Muscle layer of duodenum (tissue), 2 donors: ENCODE data around the gene NR2E3.

ENCODE experiments used
- H3K27ac ChIP-seq: one replicate; pipeline ENCODE4 v1.7.0; 2013; ENCODE audit warnings: mild to moderate bottlenecking, low read length
- H3K27me3 ChIP-seq: one replicate; pipeline ENCODE4 v1.7.0; 2013; ENCODE audit warnings: low read depth, mild to moderate bottlenecking, control low read depth, low read length
- H3K36me3 ChIP-seq, 2 donors: one replicate each; pipeline ENCODE4 v1.7.0; 2013; ENCODE audit warnings: low read length in 2 of 2, control low read depth in 1 of 2, mild to moderate bottlenecking in 1 of 2; ENCODE audit not compliant: insufficient read depth in 2 of 2, control insufficient read depth in 1 of 2
- H3K4me1 ChIP-seq, 2 donors: one replicate each; pipeline ENCODE4 v1.7.0; 2013; ENCODE audit warnings: low read length in 2 of 2, mild to moderate bottlenecking in 2 of 2, control low read depth in 1 of 2, moderate library complexity in 1 of 2; ENCODE audit not compliant: insufficient read depth in 2 of 2, control insufficient read depth in 1 of 2
- H3K4me3 ChIP-seq, 2 donors: one replicate each; pipeline ENCODE4 v1.7.0; 2013; ENCODE audit warnings: low read length in 2 of 2, low read depth in 1 of 2, mild to moderate bottlenecking in 1 of 2
- H3K9me3 ChIP-seq, 2 donors: one replicate each; pipeline ENCODE4 v1.7.0; 2013; ENCODE audit warnings: low read length in 2 of 2, control low read depth in 1 of 2, mild to moderate bottlenecking in 1 of 2; ENCODE audit not compliant: control insufficient read depth in 1 of 2
- donor health status: healthy.

The NR2E3 gene

DNA sequence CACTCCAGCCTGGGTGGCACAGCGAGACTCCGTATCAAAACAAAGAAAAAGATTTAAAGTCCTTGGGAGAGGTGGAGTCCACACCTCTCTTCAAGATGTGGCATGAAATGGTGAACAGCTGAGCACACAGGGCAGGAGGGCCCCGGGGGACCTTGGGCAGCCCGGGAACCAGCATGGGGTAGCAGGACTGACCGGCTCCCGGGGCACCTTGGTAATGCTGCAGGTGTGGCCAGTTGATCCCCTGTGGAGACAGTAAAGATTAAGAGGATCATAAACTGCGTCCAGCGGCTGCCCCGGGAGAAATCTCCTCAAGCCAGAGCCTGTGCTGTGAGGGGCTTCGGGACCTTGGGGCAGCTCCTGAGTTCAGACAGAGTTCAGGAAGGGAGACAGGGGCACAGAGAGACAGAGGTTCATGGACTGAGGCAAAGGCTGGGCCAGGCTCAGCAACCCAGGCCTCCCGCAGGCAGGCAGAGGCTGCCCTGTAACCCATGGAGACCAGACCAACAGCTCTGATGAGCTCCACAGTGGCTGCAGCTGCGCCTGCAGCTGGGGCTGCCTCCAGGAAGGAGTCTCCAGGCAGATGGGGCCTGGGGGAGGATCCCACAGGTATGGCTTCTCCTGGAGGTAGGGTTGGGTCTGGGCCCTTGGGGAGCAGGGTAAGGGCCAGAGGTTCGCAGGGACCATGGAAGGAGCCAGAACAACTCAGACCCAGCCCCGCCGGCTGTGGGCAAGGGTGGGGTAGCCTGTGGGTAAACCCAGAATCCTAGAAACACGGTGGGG lies at the start of gene NR2E3:
Gene NR2E3 (plus strand): TSS at position 299 of the 780 bp plus-strand sequence. CDS start 190 bp downstream, at position 489.
- Histone ChIP-seq H3K4me3 (no peak within 1 kb of the TSS), H3K27ac (no peak within 1 kb of the TSS), H3K27me3 (no peaks in the 10 kb centered on the region), H3K36me3 (no peaks in the 10 kb centered on the region), H3K4me1 (no peaks in the 10 kb centered on the region), H3K9me3 (no peaks in the 10 kb centered on the region)

DNA sequence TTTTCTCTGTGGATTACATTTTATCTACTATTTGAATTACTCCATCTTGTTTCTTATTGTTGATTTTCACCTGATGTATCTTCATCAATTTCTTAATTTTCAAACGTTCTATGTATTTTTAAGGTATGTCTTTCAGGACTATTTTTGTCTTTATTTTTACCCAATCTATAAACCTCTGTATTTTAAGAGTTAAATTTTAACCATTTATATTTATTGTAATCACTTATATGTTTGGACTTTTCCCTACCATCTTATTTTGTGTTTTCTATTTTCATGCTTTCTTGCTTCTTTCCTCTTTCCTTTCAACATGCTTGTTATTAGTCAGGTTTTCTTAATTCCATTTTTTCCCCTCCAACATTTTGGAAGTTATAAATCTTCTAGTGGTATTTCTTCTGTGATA lies 49.5 kb upstream of the NR2E3 start:
- Histone ChIP-seq H3K9me3 (peaks cover 0 to 4% of the 10 kb centered on the region in 2 donors), H3K4me3 (no peak overlapping the region), H3K4me1 (no peaks in the 10 kb centered on the region), H3K27me3 (no peaks in the 10 kb centered on the region), H3K36me3 (peaks cover 0 to 4% of the 10 kb centered on the region in 2 donors), H3K27ac (no peak overlapping the region)

DNA sequence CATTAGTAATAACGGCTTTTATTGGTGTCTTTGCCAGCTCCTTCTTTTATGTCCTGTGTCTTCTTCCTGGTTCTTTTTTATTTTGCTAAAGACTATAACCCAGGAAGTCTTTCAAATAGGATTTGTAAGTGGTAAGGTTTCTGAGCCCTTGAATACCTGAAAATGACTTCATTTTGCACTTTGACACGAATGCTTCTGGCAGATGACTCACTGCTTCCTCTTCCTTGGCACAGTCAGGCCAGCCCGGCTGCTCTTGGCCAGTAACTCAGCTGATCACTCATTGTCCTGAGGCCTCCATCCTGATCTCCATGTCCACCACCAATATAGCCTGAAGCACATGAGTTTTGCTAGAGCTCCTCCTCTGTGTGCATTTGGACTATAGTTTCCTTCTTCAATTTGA lies 48.7 kb upstream of the NR2E3 start:
- Histone ChIP-seq H3K36me3 (peaks cover 0 to 4% of the 10 kb centered on the region in 2 donors), H3K27me3 (no peaks in the 10 kb centered on the region), H3K4me3 (no peak overlapping the region), H3K9me3 (peaks cover 0 to 4% of the 10 kb centered on the region in 2 donors), H3K27ac (no peak overlapping the region), H3K4me1 (no peaks in the 10 kb centered on the region)

DNA sequence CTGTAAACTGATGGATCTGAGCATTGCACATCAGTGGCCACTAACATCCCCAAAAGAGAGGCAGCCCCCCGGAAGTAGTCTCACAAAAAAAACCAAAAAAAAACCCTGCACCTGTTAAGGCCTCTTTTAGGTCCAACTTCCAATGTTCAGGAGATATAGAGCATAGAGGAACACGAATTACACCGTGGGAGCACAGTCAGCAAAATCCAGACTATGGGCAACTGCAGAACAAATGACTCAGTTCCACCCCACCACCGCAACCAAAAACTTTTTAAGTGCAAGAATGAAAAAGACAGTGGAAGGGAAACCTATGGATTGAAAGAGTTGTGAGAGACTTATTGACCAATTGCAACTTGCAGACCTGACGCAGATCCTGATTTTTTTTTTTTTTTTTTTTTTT lies 42.2 kb upstream of the NR2E3 start:
- Histone ChIP-seq H3K4me1 (no peaks in the 10 kb centered on the region), H3K4me3 (no peak overlapping the region), H3K36me3 (peaks cover 0 to 4% of the 10 kb centered on the region in 2 donors), H3K27me3 (no peaks in the 10 kb centered on the region), H3K27ac (no peak overlapping the region), H3K9me3 (no peaks in the 10 kb centered on the region)

DNA sequence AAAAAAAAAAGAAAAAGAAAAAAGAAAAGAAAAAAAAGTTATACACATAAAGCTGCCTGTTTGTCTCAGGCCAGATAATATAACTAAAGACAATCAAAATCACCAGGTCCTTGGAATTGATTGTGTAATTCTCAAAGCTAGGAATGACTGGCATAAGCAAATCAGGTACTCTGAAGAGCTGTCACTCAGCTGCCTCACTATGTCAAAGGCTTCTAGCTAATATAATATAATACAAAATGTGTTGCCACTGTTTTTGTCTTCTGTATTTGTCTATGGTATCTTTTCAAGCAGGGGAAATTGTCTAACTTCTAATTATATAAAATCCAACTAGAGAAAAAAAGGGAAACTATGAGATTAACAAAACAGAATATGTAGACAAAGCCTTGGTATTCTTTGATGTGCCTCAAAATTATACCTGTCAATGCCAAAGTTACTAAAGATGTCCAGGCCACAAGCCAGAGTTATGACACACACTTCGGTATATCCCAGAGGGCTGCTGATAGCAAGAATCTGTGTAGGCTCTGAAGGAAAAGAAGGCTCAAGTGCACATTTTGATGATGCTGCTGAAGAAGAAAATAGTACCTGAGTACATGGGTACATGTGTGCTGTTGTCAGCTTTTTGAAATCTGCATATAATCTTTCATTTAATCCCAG lies 37.0 kb upstream of the NR2E3 start:
- Histone ChIP-seq H3K36me3 (no peaks in the 10 kb centered on the region), H3K27me3 (no peaks in the 10 kb centered on the region), H3K4me1 (no peaks in the 10 kb centered on the region), H3K27ac (no peak overlapping the region), H3K4me3 (no peak overlapping the region), H3K9me3 (no peaks in the 10 kb centered on the region)

DNA sequence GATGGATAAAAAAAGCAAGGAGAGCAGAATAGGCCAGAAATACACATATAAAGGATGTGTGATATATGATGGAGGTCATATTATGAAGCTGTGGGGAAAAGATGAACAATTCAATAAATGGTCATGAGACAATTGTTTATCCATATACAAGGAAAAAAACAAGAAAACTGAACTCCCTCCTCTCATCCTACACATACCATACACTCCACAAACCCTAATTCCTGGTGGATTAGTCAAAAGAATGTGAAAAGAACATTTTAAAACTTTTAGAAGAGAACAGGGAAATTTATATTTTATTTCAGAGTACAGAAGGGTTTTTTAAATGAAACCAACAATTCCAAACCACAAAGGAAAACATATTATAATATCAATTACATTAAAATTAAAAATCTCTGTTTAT lies 34.5 kb upstream of the NR2E3 start:
- Histone ChIP-seq H3K9me3 (no peaks in the 10 kb centered on the region), H3K4me3 (no peak overlapping the region), H3K4me1 (no peaks in the 10 kb centered on the region), H3K36me3 (no peaks in the 10 kb centered on the region), H3K27me3 (no peaks in the 10 kb centered on the region), H3K27ac (no peak overlapping the region)

DNA sequence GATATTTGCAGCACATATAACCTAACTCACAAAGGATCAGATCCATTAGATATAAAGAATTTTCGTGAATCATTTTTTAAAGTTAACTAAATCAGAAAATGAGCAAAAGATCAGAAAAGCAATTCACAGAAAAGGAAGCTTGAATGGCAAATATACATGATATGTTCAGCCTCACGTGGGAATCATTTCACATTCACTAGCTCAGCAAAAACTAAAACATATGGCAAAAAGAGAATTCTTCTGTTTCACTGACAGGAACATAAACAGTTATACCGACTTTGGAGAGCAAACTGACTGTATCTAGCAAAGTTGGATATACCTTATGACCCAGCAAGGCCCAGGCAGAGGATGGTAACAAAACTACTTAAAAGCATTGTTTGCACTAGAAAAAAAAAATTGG lies 34.0 kb upstream of the NR2E3 start:
- Histone ChIP-seq H3K36me3 (no peaks in the 10 kb centered on the region), H3K27ac (no peak overlapping the region), H3K4me3 (no peak overlapping the region), H3K4me1 (no peaks in the 10 kb centered on the region), H3K9me3 (no peaks in the 10 kb centered on the region), H3K27me3 (no peaks in the 10 kb centered on the region)

DNA sequence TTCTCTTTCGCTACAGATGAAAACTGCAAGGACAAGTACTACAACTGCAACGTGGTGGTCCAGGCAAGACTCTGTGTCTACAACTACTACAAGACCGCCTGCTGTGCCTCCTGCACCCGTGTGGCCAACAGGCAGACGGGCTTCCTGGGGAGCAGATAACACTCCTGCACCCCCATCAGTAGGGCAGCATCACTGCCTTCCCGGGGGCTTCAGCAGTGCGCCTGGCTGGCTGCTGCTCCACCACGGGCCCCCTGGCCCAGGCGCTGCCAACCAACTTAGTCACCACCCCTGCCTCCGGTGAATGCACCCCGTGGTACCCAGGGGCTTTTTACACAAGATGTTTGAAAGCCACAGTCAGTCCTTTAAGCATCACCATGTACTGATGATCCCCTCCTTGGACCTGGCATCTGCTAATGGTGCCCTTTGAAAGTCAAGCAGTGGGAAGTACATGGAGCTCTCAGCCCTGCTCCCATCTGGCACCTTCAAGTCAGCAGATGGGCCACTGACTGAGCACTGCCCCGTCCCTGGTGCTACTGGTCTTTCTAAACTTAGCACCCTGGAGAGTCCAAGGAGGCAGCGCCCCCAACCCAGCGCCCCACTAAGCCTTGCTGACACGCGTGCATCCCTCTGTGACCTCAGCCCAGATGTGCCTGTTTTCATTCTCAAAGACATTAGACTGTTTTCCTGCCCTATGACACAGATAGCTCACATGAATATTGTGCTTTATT lies 33.0 kb upstream of the NR2E3 start:
- no peak overlapping the region for H3K27ac ChIP-seq
- H3K36me3 ChIP-seq: no peaks in the 10 kb centered on the region
- H3K4me3 ChIP-seq: no peak overlapping the region
- no peaks in the 10 kb centered on the region for H3K27me3 ChIP-seq
- no peaks in the 10 kb centered on the region for H3K9me3 ChIP-seq
- H3K4me1 ChIP-seq: no peaks in the 10 kb centered on the region

DNA sequence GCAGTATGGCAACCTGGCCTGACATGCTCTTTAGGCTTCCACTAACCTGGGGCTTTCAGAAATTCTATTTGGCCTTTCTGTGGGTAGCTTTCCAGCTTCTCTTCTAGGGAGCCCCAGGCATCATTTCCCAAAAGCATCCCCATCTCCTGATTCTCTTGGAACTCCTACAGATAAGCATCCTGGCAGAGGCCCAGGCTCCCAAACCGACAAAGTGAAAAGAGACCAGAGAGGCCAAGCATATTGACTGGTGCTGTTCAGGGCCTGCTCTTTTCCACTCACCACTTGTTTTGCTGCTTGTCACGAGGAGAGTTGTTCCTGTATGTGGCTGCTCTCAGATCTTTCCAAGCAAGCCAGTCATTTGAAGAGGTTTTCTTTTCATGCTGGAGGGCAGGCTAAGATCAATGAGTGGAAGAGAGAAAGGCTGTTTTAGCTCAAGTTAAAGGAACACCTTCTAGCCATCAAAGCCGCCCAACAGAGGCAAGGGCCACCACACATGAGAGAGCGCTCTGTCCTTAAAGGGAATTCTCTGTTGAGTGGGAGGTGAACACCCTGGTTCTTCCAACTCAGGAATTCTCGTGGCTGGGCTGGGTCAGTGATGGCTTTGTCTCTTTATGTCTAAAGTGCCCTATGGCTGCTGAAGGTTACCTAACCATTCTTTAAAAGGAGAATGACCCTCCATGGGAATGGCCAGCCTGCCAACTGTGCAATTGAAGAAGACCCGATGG lies 31.1 kb upstream of the NR2E3 start:
- Histone ChIP-seq H3K4me3 (no peak overlapping the region), H3K36me3 (no peaks in the 10 kb centered on the region), H3K27ac (no peak overlapping the region), H3K27me3 (no peaks in the 10 kb centered on the region), H3K9me3 (no peaks in the 10 kb centered on the region), H3K4me1 (no peaks in the 10 kb centered on the region)

DNA sequence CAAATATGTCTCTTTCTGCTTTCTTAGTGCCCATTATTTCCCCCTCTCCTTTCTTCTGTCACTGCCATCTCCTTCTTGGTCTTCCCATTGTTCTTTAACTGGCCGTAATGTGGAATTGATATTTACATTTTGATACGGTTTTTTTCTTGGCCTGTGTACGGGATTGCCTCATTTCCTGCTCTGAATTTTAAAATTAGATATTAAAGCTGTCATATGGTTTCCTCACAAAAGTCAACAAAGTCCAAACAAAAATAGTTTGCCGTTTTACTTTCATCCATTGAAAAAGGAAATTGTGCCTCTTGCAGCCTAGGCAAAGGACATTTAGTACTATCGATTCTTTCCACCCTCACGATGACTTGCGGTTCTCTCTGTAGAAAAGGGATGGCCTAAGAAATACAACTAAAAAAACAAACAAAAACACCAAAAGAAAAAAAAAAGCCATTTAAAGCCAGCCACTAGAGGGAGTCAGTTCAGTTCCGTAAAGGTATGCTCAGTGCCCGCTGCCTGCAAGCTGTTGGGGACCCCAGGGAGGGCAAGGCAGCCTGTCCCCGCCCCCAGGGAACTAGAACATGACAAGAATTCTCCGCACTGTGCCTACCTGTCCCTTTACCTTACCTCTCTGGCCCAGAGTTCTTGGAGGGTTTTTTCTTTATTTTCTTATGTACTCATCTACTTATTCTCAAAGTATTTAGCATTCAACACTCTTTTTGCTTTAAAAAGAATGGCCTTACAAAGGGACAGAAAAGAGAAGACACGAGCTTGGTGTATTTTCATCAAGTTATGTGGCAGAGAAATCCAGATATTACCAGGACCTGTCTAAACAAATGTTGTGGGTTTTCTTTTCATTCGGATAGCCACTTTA lies 30.0 kb upstream of the NR2E3 start:
- Histone ChIP-seq H3K9me3 (no peaks in the 10 kb centered on the region), H3K36me3 (no peaks in the 10 kb centered on the region), H3K4me3 (no peak overlapping the region), H3K27ac (no peak overlapping the region), H3K27me3 (no peaks in the 10 kb centered on the region), H3K4me1 (no peaks in the 10 kb centered on the region)
